Measurements from ENCODE around the gene GRIN2B.

The GRIN2B gene

GRCh38 chr12:13981296-13981962 lies at the start of gene GRIN2B:
TSS of gene GRIN2B (minus strand) at chr12:13981602. CDS start at chr12:13866208, 115,394 bp downstream.
- no peak for DNase-seq (ENCODE audit: low read depth)

DNA sequence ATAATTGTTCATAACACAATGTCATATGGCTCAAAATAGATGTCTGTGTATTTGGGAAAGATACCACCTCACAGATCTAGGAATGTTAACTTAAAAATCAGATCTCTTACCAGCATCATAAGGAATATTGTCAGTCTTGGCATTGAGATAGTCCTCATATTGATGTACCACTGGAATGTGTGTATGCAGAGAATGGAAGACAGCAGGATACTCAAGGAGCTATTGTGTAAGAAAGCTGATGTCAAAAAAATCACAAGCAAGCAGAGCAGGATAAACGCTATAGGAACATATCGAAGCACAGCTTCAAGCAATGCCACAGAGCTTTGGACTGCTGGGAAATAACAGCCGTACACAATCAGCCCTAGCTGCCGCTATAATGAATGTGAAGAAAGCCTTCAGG lies 45.1 kb upstream of the GRIN2B start:
- DNase-seq (ENCODE audit: low read depth), result no peak

- no peak for DNase-seq (ENCODE audit: low read depth)
Observed at GRCh38 chr12:14024591-14024990, 43.2 kb upstream of the GRIN2B start.

- no peak for DNase-seq (ENCODE audit: low read depth)
Observed at GRCh38 chr12:14018080-14018479, 36.7 kb upstream of the GRIN2B start.

- DNase-seq (ENCODE audit: low read depth), result no peak
Observed at GRCh38 chr12:14010989-14011388, 29.6 kb upstream of the GRIN2B start.

GRCh38 chr12:14007639-14008038 lies 26.2 kb upstream of the GRIN2B start:
- DNase-seq (ENCODE audit: low read depth), result no peak

- no peak for DNase-seq (ENCODE audit: low read depth)
Observed at GRCh38 chr12:13992585-13992984, 11.2 kb upstream of the GRIN2B start.

GRCh38 chr12:13992106-13992505 lies 10.7 kb upstream of the GRIN2B start:
- DNase-seq (ENCODE audit: low read depth), result no peak

DNA sequence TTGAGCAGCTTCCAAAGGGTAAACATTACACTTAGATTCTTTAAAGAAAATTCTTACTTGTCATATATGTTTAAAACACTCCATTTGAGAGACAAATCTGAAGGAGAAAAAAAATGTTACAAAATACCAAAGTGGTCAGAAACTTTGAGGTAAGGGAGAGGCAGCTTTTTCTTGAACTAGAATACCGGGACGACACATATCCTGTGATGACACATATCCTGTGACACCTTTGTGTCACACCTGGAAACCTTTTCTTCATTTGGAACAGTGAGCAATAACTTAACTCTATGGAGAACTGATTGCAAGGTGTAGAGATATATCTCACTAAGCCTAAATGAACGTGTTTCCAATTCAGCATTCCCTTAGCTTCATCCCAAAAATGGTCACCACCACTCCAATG lies 4.6 kb upstream of the GRIN2B start:
- no peak for DNase-seq (ENCODE audit: low read depth)

- no peak for DNase-seq (ENCODE audit: low read depth)
Observed at GRCh38 chr12:13981990-13982389, 588 bp upstream of the GRIN2B start.

GRCh38 chr12:13980538-13981295 lies 685 bp downstream of the GRIN2B start:
- DNase-seq (ENCODE audit: low read depth), result no peak

- DNase-seq (ENCODE audit: low read depth), result no peak
Observed at GRCh38 chr12:13979772-13980378, 1.5 kb downstream of the GRIN2B start.

GRCh38 chr12:13978876-13979275 lies 2.5 kb downstream of the GRIN2B start:
- DNase-seq (ENCODE audit: low read depth), result no peak

DNA sequence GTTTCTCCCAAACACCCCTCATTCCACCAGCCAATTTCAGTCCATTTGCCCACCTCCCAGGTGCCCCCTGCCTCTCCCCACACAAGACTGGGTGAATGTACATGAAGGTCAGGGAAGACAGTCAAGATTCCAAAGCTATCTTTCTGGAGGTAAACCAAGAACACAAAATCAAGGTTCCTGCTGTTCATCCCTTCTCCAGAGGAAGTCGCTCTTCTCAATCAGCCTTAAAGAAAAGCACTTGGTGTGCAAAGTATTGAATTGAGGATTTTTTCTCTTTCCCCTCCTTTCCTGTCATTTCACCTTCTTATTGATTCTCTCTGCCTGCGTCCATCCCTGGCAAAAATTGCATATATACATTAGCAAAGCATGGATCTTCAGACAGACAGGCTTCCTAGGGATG lies 4.5 kb downstream of the GRIN2B start:
- DNase-seq (ENCODE audit: low read depth), result no peak

GRCh38 chr12:13976028-13976584 lies 5.3 kb downstream of the GRIN2B start:
- DNase-seq (ENCODE audit: low read depth), result no peak

- no peak for DNase-seq (ENCODE audit: low read depth)
Observed at GRCh38 chr12:13973996-13974395, 7.4 kb downstream of the GRIN2B start.

GRCh38 chr12:13970803-13971202 lies 10.6 kb downstream of the GRIN2B start:
- no peak for DNase-seq (ENCODE audit: low read depth)

DNA sequence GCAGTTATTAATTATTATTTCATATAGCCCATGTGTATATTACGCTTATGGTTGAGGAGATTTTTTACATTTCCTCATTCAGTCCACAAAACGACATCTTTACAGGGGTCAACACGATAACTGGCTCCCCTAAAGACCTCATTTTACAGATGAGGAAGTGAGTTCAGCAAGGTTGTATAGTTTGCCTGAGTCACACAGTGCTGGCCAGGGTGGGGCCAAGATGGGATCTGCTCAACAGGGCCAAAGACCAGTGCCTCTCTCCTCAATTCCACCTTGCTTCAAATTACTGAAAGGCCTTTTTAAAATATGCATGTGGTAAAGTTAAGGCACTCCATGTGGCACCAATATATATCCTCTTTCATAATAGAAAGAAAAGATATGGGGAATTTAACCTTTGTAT lies 13.1 kb downstream of the GRIN2B start:
- no peak for DNase-seq (ENCODE audit: low read depth)

GRCh38 chr12:13964666-13965065 lies 16.7 kb downstream of the GRIN2B start:
- DNase-seq (ENCODE audit: low read depth), result no peak

GRCh38 chr12:13962699-13963098 lies 18.7 kb downstream of the GRIN2B start:
- DNase-seq (ENCODE audit: low read depth), result no peak

- no peak for DNase-seq (ENCODE audit: low read depth)
Observed at GRCh38 chr12:13961971-13962370, 19.4 kb downstream of the GRIN2B start.

DNA sequence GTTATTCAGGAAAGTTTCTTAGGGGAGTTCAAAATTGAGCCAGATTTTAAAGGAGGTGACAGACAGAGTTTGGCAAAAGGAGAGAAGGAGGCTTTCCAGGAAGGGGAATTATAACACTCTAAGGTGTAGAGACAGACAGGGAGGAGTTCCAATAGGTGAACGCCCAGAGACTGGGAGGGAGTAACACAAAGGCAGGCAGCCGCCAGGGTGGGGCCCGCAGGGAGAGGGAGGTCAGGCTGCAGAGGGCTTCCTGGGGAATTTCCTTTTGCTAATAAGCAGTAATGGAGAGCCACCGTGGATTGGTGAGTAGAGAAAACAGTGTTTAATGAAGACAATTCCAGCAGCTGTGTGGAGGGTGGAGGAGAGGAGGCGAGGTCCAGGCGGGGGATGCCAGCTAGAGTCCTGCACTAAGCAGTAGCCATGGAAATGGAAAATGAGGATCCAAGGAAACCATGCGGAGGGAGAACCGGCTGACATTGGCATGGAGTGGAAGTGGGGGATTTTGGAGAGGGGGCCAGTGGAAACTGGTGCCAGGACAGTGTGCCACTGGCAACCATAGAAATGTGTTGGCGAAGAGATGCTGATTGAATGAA lies 22.2 kb downstream of the GRIN2B start:
- DNase-seq (ENCODE audit: low read depth), result no peak

GRCh38 chr12:13957576-13957975 lies 23.8 kb downstream of the GRIN2B start:
- no peak for DNase-seq (ENCODE audit: low read depth)
